Nucleus accumbens (tissue), 56 donors: ENCODE measurements around the gene KLHL36.
A peak's percentile ranks its signal among the peaks of the same experiment; 100 is the strongest.

Experiments used
- DNase-seq, 56 donors: peaks; one replicate each; lab custom pipeline; 2025; lab: John Stamatoyannopoulos, UW

The KLHL36 gene

DNA sequence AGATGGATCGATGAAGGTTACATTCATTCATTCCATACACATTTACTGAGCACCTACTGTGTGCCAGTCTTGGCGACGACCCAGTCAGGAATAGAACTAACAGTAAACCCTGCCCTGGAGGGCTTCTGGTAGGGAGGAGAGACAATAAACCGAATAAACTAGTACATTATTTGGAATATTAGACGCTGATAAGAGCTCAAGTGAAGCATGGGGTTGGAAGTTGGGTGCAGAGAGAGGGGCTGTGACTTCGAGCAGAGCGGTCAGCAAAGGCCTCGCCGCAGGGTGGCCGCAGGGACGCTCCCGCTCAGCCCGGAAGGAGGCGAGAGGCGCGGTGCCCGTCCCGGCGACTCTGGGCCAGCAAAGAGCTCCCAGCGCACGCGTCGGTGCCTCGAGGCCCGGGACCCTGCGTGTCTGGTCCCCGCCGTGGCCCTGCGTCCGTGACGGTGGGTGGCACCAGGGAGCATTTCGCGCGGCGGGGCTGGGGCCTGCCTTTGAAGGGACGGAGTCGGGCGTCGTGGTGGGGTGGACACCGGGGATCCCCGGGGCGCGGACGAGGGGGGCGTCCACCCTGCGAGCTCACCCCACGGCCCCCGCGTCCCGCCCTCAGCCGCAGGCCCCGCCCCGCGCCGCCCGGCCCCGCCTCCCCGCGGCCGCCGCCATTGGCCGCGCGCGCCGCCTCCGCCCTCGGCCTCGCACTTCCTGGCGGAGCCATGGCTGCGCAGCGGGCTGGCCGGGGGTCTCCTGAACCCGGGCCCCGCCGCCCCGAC is at the start of gene KLHL36:
Gene KLHL36 (plus strand): TSS at position 684 of the 767 bp plus-strand sequence. CDS start 2,357 bp downstream, outside the sequence.
- peak in 45 of 56 donors; percentile 12 to 78 (median 34) for DNase-seq

DNA sequence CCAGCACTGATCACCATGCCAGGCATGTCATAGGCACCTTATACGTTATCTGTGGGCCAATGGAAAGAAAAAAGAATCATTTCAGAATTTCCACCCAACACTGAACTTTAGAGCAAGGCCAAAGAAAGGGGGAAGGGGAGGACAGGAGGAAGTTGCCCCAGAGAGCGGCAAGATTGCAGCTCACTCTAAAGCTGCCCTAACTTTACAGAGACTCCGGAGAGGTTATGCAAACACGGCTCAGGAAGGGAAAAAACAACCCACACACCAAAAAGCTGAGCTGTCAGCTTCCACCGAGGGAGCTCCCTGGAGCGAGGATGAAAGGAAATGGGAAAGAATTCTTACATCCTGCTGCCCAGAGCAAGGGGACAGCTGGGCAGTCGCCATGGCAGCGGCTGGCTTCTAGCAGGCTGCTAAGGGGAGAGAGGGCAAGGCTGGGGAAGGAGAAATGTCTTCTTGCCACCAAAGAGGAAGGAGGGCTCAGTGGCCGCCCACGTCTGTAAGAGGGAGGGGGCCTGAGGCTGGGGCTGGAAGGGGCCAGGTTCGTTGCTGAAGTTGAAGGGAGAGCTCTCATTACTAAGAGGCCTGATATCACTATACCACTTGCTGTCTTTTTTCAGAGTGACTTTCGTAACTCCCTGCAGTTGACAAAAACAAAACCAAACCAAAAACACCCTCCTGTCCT is 48.6 kb upstream of the KLHL36 start:
- DNase-seq = peak in 39 of 56 donors; percentile 13 to 73 (median 40)

DNA sequence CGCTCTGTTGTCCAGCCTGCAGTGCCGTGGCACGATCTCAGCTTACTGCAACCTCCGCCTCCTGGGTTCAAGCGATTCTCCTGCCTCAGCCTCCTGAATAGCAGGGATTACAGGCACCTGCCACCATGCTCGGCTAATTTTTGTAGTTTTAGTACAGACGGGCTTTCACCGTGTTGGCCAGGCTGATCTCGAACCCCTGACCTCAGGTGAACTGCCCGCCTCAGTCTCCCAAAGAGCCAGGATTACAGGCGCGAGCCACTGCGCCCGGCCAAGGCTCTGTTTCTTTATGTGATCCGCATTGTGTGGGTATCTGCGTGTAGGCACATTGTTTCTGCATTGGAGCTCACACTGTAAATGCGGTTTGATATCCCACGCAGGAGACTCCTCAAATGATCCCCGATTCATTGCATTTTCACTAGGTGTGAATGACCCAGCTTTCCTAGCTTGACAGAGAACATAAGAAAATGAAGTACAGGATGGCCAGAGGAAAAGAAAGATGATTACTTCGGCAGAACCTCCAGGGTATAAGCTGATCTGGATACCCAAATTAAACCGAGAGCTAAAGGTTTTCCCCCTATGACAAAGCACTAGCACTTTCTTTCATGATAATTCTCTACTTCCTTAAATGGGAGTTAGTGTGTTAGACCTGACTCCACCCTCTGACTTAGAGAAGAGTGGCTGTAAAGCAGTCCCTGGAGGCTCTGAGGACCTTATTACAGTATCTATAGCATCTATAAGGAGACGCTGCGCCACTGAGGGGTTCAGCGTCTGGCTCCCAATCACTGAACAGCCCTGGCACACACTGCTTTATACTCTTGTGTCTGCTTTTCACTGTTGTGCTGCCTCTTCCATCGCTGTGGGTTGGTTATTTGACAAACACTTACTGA is 47.7 kb upstream of the KLHL36 start:
- no peak for DNase-seq

DNA sequence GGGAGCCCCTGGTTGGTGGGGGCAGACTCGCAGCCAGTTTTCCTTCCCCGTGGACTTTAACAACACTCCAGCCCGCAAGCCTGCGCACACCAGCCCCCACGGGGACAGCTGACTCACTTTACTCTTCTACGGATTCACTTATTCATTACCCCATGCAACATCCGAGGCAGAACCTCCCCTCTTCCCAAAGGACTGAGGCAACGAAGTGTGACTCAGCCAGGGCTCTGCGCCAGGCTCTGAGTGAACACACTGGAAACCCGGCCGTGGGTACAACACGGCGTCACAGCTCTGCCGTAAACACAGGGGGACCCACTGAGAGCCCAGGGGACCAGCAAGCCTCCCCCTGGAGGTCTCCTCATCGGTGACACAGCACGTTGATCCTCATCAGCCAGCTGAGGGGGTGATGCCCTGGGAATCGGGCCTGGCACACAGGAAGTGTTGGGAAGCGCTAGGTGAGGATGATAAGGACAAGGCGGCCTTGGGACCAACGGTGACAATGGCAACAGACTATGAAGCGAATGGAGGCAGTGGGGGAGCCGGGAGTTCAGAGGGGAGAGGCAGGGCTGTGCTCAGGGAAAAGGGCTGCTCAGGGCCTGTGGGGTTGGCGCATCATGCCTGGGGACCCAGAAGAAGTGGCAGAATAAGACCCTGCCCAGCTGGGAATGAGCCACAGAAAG is 45.0 kb upstream of the KLHL36 start:
- peak in 44 of 56 donors; percentile 13 to 90 (median 46) for DNase-seq

- no peak for DNase-seq
Observed at GRCh38 chr16:84603940-84604339, 44.4 kb upstream of the KLHL36 start.

GRCh38 chr16:84604477-84605013 is 43.8 kb upstream of the KLHL36 start:
- DNase-seq = no peak

- DNase-seq = peak in 1 of 56 donors; percentile 12
Observed at GRCh38 chr16:84605339-84605848, 42.9 kb upstream of the KLHL36 start.

- DNase-seq = peak in 12 of 56 donors; percentile 12 to 59 (median 27)
Observed at GRCh38 chr16:84606081-84606875, 42.0 kb upstream of the KLHL36 start.

GRCh38 chr16:84607061-84607460 is 41.2 kb upstream of the KLHL36 start:
- DNase-seq = no peak

- peak in 4 of 56 donors; percentile 17 to 42 (median 29) for DNase-seq
Observed at GRCh38 chr16:84607694-84608093, 40.6 kb upstream of the KLHL36 start.

DNA sequence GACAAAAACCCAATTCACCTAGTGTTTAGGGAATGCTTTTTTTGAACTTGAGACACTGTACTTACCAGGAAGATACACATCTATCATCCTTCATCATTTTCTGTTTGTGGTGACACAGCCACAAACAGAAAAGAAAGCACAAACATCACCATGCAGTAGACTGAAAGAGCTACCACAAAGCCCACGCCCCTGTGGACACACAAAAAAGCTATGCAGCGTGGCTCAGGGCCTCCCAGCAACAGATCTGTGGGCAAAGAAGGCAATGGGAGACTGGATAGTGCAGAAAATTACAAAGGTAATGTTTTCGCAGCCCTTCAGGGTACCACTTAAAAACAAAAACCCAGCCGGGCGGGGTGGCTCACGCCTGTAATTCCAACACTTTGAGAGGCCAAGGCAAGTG is 40.0 kb upstream of the KLHL36 start:
- DNase-seq = no peak

- no peak for DNase-seq
Observed at GRCh38 chr16:84609563-84610177, 38.6 kb upstream of the KLHL36 start.

- DNase-seq = no peak
Observed at GRCh38 chr16:84610376-84610775, 37.9 kb upstream of the KLHL36 start.

- no peak for DNase-seq
Observed at GRCh38 chr16:84611041-84611440, 37.3 kb upstream of the KLHL36 start.

DNA sequence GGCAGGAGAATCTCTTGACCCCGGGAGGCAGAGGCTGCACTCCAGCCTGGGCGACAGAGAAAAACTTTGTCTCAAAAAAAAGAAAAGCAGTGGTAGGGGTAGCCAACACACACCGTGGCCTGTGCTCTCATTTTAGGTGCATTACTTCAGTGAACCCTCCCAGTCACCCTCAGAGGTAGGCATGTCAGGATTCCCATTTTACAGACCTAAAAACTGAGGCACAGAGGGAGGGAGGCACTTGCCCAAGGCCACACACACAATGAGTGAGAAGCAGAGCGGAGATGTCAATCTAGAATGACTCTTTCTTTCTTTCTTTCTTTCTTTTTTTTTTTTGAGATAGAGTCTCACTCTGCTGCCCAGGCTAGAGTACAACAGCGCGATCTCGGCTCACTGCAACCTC is 35.6 kb upstream of the KLHL36 start:
- no peak for DNase-seq

- DNase-seq = no peak
Observed at GRCh38 chr16:84613408-84614072, 34.8 kb upstream of the KLHL36 start.

GRCh38 chr16:84614073-84614459 is 34.2 kb upstream of the KLHL36 start:
- no peak for DNase-seq

DNA sequence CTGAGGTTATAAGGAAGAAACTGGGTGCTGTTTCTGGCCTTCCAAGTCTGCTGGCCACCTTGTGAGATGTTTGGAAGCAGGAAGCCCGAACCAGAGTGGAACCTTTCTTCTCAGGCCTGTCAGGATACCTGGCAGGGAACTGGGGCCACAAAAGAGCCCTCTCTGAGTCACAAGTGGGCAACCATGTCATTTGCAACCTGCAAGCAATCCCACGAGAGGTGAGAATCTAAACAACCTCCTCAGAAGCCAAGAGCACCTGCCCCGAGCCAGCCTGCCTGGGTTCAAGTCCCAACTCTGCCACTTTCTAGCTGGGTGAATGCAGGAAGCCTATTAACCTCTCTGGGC is 33.7 kb upstream of the KLHL36 start:
- no peak for DNase-seq
